MM.1S (cell line): ENCODE results near the gene AEN.
"Not testable (repeated sequence)": the region's sequence is repeated elsewhere in the genome, so short reads cannot be mapped to it uniquely, and the experiment has no call there.

Experiments used
- EZH2phosphoT487 ChIP-seq: fragments of 300-600 bp; sonication (generic); IDR thresholded peaks from 2 replicates; pipeline ENCODE4 v1.6.1; 2018; ENCODE audit warnings: antibody characterized with exemption, low read length
- TF ChIP-seq, protein P1 (sequence below): fragments of 300-600 bp; sonication (generic); IDR thresholded peaks from 2 replicates; pipeline ENCODE4 v1.5.1; 2016; ENCODE audit warnings: antibody characterized with exemption, low read length, mixed read lengths

DNA sequence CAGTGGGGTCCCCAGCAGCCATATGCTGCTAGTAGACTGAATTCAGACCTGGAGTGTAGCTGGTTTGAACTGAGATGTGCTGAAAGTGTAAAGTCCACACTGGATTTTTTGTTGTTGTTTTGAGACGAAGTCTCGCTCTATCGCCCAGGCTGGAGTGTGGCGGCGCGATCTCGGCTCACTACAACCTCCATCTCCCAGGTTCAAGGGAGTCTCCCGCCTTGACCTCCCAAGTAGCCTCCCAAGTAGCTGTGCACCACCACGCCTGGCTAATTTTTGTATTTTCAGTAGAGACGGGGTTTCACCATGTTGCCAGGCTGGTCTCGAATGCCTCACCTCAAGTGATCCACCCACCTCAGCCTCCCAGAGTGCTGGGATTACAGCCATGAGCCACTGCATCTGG is 21.4 kb downstream of the AEN start:
- TF ChIP-seq, protein P1, sequence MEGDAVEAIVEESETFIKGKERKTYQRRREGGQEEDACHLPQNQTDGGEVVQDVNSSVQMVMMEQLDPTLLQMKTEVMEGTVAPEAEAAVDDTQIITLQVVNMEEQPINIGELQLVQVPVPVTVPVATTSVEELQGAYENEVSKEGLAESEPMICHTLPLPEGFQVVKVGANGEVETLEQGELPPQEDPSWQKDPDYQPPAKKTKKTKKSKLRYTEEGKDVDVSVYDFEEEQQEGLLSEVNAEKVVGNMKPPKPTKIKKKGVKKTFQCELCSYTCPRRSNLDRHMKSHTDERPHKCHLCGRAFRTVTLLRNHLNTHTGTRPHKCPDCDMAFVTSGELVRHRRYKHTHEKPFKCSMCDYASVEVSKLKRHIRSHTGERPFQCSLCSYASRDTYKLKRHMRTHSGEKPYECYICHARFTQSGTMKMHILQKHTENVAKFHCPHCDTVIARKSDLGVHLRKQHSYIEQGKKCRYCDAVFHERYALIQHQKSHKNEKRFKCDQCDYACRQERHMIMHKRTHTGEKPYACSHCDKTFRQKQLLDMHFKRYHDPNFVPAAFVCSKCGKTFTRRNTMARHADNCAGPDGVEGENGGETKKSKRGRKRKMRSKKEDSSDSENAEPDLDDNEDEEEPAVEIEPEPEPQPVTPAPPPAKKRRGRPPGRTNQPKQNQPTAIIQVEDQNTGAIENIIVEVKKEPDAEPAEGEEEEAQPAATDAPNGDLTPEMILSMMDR = not testable (repeated sequence)
- TF ChIP-seq EZH2phosphoT487 = not testable (repeated sequence)
